Measurements from ENCODE around the gene SHPK. TPM values are rescaled to one million over a fixed set of nuclear protein-coding genes. Genes with fewer than 3 reads are reported as not detected.

SHPK gene
- total RNA-seq, result 16.4 TPM

GRCh38 chr17:3636154-3636907 lies at the start of gene SHPK, which contains the start of gene CTNS:
SHPK (minus strand) TSS chr17:3636250; CDS start chr17:3636219, 31 bp downstream.
CTNS (plus strand) TSS chr17:3636760; CDS start chr17:3640207, 3,447 bp downstream.
- peak; percentile 80 to 97 (median 93) for DNase-seq (ENCODE audit: low read depth in 2 of 3, low spot score in 2 of 3)

DNA sequence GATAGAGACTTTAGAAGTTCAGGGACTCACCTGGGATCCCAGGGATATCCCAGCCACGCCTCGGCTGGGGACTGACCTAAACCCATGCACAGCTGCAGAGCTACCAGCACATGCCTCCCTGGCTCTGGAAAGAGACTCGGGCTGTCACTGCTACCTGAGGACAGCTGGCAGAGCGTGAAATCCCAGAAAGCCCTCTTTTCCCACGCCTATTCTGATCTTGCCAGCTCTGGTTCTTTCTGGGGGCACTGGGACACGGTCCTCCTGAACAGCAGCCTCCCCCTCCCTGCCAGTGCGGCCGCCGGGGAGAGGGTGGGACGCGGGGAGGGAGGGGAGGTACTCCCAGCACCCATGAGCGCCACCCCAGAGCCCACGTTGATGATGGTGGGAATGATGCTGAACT lies 49.1 kb upstream of the SHPK start:
- DNase-seq (ENCODE audit: low read depth in 2 of 3, low spot score in 2 of 3), result no peak

DNA sequence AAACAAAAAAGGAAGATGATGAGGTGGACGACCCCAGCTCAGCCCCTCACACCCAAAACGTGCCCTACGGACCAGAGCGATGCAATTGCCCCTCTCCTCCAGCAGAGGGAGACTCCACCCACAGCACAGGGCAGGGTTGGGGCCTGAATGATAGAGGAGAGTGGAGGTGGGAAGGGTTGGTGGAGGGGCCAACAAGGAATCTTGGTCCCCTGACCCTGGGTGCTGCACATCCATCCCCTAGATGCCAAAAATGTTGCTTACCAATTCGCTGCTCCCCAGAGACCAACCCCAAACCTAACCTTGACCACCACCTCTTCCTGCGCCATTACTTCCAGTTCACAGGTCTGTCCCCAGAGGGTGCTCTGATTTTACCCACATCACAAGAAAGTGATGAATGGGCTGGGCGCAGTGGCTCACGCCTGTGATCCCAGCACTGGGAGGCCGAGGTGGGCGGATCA lies 47.0 kb upstream of the SHPK start:
- DNase-seq (ENCODE audit: low read depth in 2 of 3, low spot score in 2 of 3), result peak; percentile 47 to 75 (median 59)

DNA sequence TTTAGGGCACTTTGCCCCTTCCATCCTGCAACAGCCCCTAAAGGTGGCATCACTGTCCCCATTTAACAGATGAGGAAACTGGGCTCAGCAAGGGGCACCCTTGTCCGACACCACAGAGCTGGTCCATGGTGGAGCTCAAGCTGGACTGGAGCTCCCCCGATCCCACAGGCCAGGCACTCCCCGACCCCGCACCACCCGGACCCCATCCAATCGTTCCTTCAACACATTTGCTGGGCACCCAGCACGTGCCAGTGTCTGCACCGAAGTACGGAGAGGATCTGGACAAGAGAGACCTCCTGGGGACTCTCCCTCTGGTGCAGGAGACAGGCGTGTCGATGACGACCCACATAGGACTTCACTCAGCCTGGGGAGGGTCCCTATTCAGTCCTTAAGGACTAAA lies 46.0 kb upstream of the SHPK start:
- DNase-seq (ENCODE audit: low read depth in 2 of 3, low spot score in 2 of 3), result no peak

- DNase-seq (ENCODE audit: low read depth in 2 of 3, low spot score in 2 of 3), result no peak
Observed at GRCh38 chr17:3681565-3681964, 45.5 kb upstream of the SHPK start.

DNA sequence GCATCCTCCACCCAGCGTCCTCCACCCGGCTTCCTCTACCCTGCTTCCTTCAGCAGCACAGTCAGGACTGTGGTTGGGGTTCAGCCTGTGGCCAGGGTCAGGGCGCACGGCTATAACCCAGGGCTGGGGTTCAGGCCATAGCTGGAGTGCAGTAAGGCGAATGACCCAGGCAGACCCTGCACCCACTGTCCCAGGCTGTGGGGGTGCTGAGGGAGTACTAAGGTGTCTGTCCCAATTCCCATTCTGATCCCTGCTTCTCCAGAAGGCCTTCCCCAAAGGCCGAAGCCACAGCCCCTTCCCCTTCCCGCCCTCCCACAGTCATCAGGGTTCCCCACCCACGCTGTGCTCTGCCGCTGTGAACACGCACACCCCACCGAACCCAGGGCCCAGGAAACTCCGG lies 45.0 kb upstream of the SHPK start:
- DNase-seq (ENCODE audit: low read depth in 2 of 3, low spot score in 2 of 3), result no peak

DNA sequence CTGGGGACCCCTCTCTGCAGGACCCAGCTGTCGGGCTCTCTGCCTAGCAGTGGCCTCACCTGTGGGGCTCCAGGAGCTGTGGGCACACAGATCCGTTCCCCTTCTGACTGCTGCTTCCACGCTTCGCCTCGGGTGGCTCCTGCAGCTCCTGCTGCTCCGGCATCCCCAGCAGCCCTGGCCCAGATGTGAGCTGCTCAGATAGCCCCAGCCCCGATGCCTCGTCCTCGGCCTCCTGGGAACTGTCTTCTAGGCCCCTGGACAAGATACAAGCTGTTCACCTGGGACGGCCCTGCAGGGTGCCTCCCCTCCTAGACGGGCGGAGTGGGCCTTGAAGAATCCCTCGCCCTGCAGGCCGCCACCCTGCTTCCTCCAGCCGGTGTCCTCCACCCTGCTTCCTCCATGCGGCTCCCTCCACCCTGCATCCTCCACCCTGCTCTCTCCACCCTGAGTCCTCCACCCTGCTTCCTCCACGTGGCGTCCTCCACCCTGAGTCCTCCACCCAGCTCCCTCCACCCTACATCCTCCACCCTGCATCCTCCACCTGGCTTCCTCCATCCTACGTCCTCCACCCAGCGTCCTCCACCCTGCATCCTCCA lies 43.6 kb upstream of the SHPK start:
- DNase-seq (ENCODE audit: low read depth in 2 of 3, low spot score in 2 of 3), result no peak

DNA sequence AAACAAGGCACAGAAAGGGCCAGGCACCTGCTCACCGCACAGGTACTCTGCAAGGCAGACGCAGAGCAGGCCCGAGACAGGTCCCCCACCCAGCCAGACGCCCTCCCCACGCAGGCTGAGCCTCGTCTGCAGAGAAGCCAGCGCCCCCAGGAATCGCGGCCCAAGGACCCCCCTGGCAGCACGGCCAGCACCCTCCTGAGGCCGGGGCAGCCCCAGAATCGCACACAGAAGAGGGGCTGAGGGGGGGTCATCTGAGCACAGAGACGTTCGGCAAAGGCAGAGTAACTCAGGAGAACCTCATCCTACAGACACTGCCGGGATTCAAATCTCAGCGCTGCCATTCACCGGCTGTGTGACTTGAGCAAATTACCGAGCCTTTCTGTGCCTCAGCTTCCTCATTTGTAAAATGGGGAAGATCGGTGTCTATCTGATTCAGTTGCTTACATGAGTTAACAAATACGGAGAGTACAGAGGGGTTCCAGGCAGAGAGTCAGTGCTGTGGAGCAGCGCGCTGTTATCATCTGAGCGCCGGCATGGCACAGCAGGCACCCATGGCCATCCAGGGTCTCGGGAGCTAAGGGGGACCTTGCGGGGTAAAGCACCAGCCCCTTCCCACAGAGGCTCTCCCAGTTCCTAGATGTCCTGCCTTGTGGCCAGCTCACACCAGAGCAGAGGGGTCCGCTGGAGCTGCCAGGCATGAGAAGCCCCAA lies 42.9 kb upstream of the SHPK start:
- no peak for DNase-seq (ENCODE audit: low read depth in 2 of 3, low spot score in 2 of 3)

DNA sequence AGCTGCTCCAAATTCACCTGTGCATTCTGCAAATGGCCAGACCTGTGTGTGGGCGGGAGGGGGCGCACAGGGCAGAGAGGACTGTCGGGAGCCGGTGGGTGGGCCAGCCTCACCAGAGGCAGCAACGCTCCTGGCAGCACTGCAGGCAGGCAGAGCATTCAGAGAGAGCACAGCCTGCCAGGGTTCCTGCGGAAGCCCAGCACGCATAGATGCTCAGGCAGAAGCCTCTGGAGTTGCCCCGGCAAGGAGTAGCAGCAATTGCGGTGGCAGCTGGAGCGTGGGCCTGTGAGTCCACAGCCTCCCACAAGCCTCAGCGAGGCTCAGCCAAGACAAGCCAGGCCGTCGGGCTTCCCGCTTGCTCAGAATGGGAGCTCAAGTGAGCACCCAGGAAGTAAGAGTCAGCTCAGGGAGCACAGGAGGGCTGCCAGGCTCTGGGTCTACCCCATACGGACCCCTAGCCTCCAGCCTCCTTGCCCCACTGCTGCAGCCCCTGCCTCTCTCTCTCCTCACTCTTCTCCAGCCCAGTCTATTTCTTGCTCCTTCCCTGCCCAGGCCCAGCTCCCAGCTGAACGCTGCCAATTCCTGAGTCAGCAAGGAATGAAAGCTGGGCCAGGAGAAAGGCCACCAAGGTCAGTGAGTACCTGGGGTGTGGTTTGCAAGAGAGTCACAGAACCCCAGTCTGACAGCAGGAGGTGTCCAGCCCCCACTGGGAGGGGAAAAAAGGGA lies 42.2 kb upstream of the SHPK start:
- DNase-seq (ENCODE audit: low read depth in 2 of 3, low spot score in 2 of 3), result no peak

DNA sequence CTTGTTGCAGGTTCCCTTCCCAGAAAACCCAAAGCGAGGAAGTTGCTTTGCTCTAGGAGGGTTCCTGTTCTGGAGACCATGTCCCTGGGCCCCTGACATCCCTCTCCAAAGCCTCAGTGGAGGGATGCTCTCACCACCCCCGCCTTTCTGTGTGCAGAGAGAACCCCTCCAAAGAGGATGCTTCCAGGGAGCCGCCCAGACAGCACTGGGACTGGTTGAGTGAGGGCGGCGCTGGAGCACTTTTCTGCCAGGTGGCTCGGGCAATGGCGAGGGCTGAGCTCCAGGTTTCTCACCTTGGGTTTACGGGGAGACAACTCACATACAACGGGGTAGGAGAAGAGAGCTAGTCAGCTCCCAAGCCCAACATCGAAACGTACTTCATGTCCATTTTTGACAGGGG lies 39.8 kb upstream of the SHPK start:
- no peak for DNase-seq (ENCODE audit: low read depth in 2 of 3, low spot score in 2 of 3)

DNA sequence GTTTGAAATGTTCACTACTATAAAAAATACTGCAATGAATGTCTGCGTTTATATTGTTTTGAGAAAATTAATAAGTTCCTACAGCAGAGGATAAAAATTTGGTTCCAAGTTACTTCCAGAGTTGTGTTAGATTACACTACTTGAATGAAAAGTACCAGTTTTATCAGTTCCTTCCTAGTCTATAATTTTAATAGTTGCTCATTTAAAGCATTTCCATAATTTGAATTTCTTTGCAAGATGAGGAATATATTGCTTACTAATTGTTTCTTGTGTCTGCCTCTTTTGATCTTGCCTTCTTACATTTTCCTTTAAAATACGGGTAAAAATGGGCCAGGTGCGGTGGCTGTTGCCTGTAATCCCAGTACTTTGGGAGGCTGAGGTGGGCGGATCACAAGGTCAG lies 36.5 kb upstream of the SHPK start:
- DNase-seq (ENCODE audit: low read depth in 2 of 3, low spot score in 2 of 3), result no peak

DNA sequence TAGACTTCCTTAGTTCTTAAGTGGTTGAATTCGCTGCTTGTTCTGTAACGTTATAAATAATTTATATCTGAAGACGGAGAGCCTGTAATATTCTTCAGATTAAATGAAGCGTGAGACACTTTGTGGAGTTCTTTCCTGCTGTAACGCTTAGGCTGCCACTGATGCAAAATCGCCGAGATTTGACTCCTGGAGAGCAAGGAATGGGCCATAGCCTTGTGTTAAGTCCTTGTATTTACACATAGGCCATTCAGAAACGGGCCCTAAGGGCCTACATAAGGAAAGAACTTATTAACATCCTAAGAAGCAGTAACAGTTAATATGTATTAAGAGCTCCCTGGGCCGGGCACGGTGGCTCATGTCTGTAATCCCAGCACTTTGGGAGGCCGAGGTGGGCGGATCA lies 33.5 kb upstream of the SHPK start:
- DNase-seq (ENCODE audit: low read depth in 2 of 3, low spot score in 2 of 3), result no peak

GRCh38 chr17:3669085-3669347 lies 33.0 kb upstream of the SHPK start:
- DNase-seq (ENCODE audit: low read depth in 2 of 3, low spot score in 2 of 3), result no peak

GRCh38 chr17:3668279-3669084 lies 32.4 kb upstream of the SHPK start, which contains the start of the genes EMC6 and TAX1BP3:
EMC6 (plus strand) TSS chr17:3668812; CDS start chr17:3669147, 335 bp downstream.
TAX1BP3 (minus strand) TSS chr17:3668578; CDS start chr17:3668526, 52 bp downstream.
- peak; percentile 97 to 100 (median 98) for DNase-seq (ENCODE audit: low read depth in 2 of 3, low spot score in 2 of 3)

GRCh38 chr17:3667366-3668278 lies 31.6 kb upstream of the SHPK start:
- no peak for DNase-seq (ENCODE audit: low read depth in 2 of 3, low spot score in 2 of 3)

DNA sequence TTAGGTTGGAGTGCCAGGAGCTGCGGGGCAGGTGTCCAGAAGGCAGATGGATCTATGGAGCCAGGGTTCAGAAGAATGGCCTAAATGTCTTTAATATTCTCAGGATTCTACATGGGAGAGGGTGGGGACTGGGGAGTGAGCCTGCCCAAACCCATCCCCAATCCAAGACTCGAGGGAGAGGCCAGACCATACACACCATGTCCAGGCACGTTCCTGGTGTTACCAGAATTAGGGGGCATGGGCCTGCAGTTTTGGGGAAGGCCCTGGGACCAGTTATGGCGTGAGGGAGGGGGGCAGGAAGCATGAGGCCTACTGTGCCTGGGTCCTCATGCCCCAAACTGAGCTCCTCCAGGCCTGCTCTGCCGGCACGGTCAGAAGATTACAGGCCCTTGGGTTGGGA lies 30.5 kb upstream of the SHPK start:
- no peak for DNase-seq (ENCODE audit: low read depth in 2 of 3, low spot score in 2 of 3)

GRCh38 chr17:3665834-3666233 lies 29.8 kb upstream of the SHPK start:
- no peak for DNase-seq (ENCODE audit: low read depth in 2 of 3, low spot score in 2 of 3)

DNA sequence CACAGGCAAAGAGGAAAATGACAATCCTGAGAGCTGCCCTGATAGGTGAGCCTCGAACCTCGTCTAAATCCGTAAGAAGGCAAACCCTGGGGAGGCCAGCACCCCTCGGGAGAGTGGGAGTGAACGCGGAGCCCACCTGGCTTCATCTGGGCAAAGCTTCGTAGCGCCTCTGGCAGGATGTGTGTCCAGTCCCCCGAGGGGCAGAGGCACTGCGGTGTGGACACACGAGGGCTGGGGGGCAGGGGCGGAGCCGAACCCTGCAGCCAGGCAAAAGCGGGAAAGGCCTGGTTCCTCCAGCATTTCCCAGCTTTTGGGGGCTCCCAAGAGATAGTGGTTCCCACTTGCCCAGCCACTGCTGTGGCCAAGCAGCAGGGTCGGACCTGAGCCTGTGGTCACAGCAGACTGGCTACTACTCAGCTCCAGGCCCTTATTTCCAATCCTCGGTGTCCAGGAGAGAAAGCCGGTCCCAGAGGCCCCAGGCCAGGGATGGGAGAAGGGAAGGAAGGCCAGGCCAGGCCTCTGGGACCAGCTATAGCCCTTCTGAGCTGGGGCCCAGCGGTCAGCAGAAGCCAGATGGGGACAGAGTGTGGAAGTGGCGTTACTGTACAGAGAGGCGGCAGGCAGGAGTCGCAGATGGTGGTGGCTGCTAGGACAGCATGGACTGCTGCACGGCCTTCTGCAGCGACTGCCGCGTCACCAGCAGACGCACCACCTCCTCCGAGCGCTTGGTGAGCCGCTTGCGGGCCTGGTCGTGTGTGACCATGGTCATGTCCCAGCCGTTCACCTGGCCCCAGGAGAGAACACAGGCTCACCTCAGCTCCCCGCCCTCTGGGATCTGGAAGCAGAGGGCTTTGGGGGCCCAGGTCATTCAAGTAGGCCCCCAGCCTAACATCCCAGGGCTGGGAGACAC lies 27.3 kb upstream of the SHPK start:
- no peak for DNase-seq (ENCODE audit: low read depth in 2 of 3, low spot score in 2 of 3)

Data from hematopoietic multipotent progenitor cell (in vitro differentiated cells).